NCI-H2227 treated with DMSO at 0.1 percent for 48 hours (cell line): ENCODE results near the gene NPIPA8.
"Not testable (repeated sequence)": the region's sequence is repeated elsewhere in the genome, so short reads cannot be mapped to it uniquely, and the experiment has no call there.

ENCODE experiments used
- DNase-seq: peaks from one replicate; lab custom pipeline; 2025; lab: John Stamatoyannopoulos, UW

The NPIPA8 gene

DNA sequence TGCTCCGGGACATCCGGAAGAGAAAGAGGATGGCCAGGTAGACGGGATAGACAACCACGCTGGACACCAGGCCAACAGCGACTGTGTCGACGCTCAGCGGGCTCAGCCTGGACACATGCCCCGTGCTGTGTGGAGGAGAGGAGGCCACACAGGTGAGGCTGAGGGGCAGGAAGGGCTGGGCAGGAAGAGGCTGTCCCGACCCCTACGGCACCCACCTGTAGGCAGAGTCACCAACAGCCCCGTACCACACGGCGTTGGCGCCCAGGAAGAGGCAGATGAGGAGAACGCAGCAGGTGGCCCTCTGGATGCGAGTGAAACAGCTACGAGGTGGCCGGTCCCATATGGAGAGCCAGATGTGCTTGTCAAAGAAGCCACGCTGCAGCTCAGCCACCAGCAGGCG is at the start of gene NPIPA8:
Gene NPIPA8 (minus strand): TSS at position 101 of the 400 bp plus-strand sequence. CDS start 4,074 bp downstream, outside the sequence.
- DNase-seq: not testable (repeated sequence)

DNA sequence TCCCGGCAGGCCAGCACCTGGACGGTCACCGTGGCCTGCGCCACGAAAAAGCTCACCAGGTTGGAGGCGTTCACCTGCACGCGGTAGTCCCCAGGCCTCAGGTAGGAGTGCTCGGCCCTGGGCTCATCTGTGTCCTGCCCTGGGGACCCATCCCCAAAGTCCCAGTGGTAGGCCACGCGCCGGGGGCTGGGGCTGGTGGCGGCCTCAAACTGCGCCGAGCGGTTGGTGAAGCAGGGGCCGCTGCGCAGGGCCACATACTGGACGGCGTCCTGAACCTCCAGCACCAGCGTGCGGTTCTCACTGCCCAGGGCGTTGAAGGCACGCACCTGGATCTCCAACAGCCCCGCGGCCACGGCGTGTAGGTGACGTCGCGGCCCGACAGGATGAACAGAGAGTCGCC is 48.7 kb upstream of the NPIPA8 start:
- not testable (repeated sequence) for DNase-seq

DNA sequence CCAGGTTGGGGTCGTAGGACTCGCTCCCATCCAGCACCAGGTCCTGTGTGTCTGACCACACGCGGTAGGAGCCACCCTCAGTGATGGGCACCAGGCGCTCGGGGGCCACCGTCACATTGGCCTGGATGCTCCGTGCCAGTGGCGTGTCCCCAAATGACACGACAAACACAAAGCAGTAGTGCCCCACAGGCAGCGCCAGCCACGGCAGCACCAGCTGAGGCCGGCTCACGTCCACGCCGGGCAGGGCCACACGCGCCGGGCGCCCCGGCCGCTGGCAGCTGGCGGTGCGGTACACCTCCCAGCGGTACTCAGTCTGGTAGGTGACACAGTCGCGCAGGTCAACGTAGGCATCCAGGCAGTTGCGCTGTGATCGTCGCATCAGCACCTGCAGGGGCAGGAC is 48.3 kb upstream of the NPIPA8 start:
- DNase-seq: not testable (repeated sequence)

DNA sequence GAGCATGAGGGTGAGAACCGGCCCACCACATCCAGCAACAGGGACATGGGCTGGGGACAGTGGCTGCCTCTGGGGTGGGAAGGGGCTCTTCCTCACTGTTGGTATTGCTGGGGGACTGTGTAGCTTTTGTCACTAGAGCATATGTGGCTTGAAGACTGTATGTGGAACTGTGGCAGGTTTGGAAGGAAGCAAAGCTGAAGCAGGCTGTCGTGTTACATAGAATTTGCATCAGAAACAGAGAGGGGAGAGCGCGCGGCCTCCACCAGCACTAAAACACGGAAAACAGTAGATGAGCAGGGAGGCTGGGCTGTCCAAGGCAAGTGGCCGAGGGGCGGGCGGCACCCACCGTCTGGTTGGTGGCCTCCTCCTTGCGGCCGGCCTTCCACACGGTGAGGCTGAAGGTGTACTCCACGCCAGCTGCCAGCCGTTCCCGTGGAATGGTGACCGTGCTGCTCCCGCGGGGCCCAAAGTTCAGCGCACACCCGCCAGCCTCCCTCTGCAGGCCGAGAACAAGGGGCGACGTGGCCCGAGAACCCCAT is 47.6 kb upstream of the NPIPA8 start:
- not testable (repeated sequence) for DNase-seq

- DNase-seq: not testable (repeated sequence)
Observed at GRCh38 chr16:18382696-18383095, 46.2 kb upstream of the NPIPA8 start.

DNA sequence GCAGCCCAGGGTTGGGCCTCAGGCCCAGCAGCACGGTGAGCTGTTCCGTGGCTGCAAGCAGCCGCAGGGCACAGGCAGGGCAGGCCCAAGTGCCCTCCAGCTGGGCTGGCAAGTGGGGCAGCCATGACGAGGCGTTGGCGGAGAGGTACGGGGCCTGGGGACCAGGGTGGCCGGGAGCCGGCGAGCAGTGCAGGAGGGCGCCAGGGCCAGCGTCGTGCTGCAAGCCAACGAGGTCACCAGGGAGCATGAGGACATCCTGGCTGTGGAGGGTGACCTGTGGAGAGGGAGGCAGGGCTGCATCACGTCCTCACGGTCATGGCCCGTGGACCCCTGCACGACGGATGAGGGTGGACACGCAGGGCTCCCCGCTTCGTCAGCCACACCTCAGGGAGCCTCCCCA is 11.2 kb upstream of the NPIPA8 start:
- not testable (repeated sequence) for DNase-seq

- DNase-seq: not testable (repeated sequence)
Observed at GRCh38 chr16:18346993-18347392, 10.5 kb upstream of the NPIPA8 start.

GRCh38 chr16:18344634-18345033 is 8.1 kb upstream of the NPIPA8 start:
- DNase-seq: not testable (repeated sequence)

DNA sequence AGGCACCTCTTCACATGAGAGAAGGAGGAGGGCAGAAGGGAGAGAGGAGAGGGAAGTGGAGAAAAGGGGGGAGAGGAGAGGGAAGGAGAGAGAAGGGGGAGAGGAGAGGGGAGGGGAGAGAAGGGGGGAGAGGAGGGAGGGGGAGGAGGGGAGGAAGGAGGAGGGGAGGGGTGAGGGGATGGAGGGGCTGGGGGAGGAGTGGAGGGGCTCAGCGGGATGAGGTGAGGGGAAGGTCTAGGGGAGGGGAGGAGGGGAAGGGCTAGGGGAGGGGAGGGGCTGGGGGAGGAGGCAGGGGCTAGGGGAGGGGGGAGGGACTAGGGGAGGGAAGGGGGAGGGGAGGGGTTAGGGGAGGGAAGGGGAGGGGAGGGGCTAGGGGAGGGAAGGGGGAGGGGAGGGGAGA is 5.5 kb upstream of the NPIPA8 start:
- DNase-seq: not testable (repeated sequence)

- not testable (repeated sequence) for DNase-seq
Observed at GRCh38 chr16:18341417-18341960, 5.0 kb upstream of the NPIPA8 start.

GRCh38 chr16:18339210-18339609 is 2.7 kb upstream of the NPIPA8 start:
- not testable (repeated sequence) for DNase-seq

GRCh38 chr16:18311811-18312210 is 24.7 kb downstream of the NPIPA8 start:
- DNase-seq: not testable (repeated sequence)

GRCh38 chr16:18309159-18309558 is 27.4 kb downstream of the NPIPA8 start:
- DNase-seq: not testable (repeated sequence)

DNA sequence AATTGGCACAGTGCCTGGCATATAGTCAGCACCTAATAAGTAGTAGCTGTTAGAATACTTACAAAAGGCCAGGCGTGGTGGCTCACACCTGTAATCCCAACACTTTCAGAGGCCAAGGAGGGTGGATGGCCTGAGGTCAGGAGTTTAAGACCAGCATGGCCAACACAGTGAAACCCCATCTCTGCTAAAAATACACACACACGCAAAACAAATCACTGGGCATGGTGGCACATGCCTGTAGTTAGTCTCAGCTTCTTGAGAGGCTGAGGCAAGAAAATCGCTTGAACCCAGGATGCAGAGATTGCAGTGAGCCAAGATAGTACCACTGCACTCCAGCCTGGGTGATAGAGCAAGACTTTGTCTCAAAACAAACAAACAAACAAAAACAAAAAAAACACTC is 29.3 kb downstream of the NPIPA8 start:
- DNase-seq: not testable (repeated sequence)

DNA sequence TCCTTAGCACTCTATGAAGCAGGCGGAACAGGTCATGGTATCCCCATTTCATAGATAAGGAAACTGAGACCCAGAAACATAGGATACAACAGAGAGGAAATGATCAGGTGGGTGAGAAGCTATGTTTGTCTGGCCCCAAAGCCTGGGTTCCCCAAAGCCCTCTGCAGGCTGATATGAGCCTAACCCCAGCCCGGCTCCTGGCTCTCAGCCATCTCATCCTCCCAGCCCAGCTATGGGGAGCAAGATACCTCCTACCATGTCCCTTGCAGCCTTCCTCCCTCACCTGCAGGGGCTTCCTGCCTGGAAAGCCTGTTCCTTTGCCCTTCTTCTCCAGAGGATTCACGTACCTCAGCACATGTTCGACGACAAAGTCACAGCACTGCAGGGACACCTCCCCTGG is 30.5 kb downstream of the NPIPA8 start:
- not testable (repeated sequence) for DNase-seq

DNA sequence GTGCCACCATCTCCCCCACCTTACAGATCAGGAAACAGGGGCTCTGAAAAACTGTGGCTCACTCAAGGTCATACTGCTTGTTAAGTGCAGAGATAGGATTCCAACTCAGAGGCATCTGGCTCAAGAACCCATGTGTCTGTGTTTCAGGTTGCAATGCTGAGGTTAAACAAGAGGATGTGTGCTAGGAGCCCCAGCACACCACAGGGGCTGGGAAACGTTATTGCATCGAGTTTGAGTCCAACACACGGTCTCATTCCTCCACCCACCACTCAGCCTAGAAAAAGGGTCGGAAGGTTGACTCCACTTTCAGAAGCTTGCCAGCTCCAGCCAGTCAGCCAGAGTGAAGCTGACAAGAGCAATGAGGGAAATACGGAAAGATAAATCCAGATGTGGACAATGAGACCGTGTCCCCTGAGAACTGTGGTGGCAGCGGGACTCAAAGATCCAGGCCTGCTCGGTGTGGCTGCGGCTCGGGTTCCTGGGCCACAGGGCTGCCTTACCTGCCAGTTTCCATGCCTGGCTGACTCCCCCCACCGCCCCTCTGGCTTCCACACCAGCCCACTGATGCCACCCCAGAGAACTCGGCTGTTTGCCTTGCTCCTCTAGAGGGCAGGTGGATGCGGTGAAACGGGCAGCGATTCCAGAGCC is 33.4 kb downstream of the NPIPA8 start:
- not testable (repeated sequence) for DNase-seq

DNA sequence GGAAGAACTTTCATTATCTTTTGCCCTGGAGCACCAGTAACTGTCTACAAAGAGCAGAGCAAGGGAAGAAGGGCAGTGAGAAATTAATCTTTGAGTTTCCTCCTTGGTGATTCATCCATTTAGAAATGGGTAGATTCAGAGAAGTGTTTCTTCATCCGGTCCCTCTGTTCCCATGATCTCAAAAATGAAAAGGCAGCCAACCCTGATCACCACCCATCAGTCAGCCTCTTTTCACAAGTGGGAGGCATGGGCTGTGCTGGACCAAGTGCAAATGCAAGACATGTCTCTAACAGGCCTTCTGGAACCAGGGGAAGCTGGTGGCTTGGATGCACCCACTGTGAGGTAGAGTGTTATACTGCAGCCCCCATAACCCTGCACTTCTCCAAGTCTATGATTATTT is 38.8 kb downstream of the NPIPA8 start:
- DNase-seq: not testable (repeated sequence)

DNA sequence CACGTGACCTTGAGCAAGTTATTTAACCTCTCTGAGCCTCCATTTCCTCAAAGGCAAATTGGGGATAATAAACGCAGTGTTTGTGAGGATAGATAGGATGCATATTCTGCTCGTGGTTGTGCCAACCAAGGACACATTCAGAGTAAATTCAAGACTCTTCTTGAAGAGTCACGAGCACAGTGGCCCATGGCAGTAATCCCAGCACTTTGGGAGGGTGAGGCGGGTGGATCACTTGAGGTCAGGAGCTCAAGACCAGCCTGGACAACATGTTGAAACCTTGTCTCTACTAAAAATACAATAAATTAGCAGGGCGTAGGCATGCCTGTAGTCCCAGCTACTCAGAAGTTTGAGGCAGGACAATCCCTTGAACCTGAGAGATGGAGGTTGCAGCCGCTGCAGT is 39.6 kb downstream of the NPIPA8 start:
- DNase-seq: not testable (repeated sequence)

DNA sequence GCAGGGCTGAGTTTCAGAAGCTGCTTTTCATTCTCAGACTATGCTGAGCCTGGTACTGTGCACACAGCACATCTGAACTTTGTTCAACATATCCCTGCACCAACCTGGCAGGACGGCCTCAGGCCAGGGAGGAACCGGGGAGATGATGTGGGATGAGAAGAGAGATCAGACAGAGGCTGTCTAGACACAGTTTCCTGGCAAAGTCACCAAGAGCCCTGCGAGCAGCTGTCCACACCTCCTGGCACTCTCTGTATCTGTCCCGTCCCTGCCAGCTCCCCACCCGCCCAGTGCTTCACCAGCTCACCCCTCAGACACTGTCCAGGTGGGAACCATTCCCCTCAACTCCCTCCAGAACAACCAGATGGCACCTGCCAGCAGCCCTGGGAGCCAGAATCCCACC is 42.2 kb downstream of the NPIPA8 start:
- DNase-seq: not testable (repeated sequence)

DNA sequence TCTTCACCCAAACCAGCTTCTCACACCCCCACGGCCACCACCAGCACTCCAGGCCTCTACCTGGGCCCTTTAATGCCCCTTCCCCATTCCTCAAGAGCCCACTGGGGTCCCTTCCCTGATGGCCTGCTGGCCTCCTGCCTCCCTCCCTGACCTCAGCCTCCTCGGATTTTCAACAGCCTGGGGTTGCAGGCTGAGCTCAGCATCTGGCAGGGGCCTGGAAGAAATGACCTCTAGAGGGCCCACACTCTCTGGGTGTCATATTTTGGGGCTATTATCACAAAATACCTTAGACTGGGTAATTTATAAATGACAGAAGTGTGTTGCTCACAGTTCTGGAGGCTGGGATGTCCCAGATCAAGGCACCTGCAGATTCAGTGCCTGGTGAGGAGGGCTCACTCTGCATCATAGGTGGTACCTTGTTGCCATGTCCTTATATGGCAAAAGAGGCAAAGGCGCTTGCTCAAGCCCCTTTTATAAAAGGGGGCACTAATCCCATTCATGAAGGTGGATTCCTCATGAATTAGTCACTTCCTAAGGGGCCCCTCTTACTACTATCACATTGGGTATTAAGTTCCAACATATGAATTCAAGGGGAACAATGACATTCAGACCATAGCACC is 43.1 kb downstream of the NPIPA8 start:
- DNase-seq: not testable (repeated sequence)

- not testable (repeated sequence) for DNase-seq
Observed at GRCh38 chr16:18290959-18291358, 45.6 kb downstream of the NPIPA8 start.

GRCh38 chr16:18286342-18286741 is 50.2 kb downstream of the NPIPA8 start:
- not testable (repeated sequence) for DNase-seq

DNA sequence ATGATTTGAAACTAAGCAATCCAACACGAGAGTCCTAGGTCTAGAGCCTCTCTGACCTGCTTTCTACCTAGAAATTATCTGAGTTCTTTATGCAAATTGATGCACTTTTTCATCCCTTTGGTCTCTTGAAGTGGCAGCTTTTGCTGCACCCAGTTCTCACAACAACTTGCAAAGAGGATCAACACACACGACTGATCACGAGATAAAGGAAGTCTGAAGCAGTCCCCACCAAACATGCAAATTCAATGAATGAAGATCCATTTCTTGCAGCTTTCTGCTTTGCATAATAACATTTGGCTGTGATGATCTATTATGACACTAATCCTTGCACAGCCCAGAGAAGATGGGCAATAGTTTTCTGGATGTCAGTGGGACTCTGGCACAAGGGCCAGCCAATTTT is 56.2 kb downstream of the NPIPA8 start:
- DNase-seq: not testable (repeated sequence)
